GM18861 (cell line): ENCODE results near the gene STXBP5.
"Not testable (repeated sequence)": the region's sequence is repeated elsewhere in the genome, so short reads cannot be mapped to it uniquely, and the experiment has no call there.

ENCODE experiments used
- ATAC-seq: cut with Tn5 transposase; IDR thresholded peaks from one replicate; pipeline ENCODE4 v1.9.1; 2021; ENCODE audit not compliant: unreplicated experiment

STXBP5 gene

DNA sequence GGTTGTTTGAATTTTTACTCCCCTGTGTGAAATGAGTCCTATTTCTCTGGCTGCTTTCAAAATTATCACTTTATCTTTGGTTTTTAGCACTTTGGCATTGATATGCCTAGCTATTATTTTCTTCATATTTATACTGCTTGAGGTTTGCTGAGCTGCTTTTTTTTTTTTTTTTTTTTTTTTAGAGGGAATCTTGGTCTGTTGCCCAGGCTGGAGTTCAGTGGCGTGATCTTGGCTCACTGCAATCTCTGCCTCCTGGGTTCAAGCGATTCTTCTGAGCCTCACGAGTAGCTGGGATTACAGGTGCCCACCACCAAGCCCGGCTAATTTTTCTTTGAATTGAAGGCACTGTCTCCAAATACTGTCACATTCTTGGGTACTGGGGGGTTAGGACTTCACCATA lies 40.6 kb downstream of the STXBP5 start:
- no peak for ATAC-seq

DNA sequence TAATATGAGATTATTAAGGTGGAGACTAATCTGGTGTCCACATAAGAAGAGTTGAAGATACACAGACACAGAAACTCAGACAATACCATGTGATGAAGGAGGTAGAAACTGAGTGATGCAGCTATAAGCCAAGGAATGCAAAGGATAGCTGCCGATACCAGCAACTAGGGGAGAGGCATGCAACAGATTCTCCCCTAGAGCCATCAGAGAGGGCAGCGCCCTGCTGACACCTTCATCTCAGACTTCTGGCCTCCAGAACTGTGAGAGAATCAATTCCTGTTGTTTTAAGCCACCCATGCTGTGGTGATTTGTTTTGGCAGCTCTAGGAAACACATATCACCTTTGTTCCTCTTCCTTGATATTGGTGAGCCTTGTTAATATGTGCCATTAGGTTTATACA lies 41.5 kb downstream of the STXBP5 start:
- no peak for ATAC-seq

- ATAC-seq, result no peak
Observed at GRCh38 chr6:147246853-147247635, 42.8 kb downstream of the STXBP5 start.

- ATAC-seq, result no peak
Observed at GRCh38 chr6:147248859-147249258, 44.6 kb downstream of the STXBP5 start.

DNA sequence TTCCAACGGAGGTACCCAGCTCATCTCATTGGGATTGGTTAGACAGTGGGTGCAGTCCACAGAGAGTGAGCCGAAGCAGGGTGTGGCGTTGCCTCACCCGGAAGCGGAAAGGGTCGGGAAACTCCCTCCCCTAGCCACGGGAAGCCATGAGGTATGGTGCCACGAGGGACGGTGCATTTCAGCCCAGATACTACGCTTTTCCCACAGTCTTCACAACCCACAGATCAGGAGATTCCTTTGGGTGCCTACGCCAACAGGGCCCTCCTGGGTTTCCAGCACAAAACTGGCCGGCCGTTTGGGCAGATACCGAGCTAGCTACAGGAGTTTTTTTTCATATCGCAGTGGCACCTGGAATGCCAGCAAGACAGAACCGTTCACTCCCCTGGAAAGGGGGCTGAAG lies 46.9 kb downstream of the STXBP5 start:
- ATAC-seq, result no peak

DNA sequence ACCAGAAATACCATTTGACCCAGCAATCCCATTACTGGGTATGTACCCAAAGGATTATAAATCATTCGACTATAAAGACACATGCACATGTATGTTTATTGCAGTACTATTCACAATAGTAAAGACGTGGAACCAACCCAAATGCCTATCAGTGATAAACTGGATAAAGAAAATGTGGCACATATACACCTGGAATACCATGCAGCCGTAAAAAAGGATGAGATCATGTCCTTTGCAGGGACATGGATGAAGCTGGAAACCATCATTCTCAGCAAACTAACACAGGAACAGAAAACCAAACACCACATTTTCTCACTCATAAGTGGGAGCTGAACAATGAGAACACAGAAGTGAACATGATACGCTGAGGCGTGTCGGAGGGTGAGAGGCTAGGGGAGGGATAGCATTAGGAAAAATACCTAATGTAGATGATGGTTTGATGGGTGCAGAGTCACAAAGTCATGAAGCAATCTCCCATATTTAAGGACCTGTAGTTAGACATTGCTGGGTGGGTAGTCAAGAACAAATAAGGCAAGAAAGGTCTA lies 50.8 kb downstream of the STXBP5 start:
- not testable (repeated sequence) for ATAC-seq

- ATAC-seq, result no peak
Observed at GRCh38 chr6:147255948-147256674, 51.9 kb downstream of the STXBP5 start.

GRCh38 chr6:147257760-147258159 lies 53.5 kb downstream of the STXBP5 start:
- ATAC-seq, result no peak

GRCh38 chr6:147260091-147260490 lies 55.9 kb downstream of the STXBP5 start:
- ATAC-seq, result no peak

- no peak for ATAC-seq
Observed at GRCh38 chr6:147262946-147263345, 58.7 kb downstream of the STXBP5 start.

- no peak for ATAC-seq
Observed at GRCh38 chr6:147266821-147267220, 62.6 kb downstream of the STXBP5 start.

DNA sequence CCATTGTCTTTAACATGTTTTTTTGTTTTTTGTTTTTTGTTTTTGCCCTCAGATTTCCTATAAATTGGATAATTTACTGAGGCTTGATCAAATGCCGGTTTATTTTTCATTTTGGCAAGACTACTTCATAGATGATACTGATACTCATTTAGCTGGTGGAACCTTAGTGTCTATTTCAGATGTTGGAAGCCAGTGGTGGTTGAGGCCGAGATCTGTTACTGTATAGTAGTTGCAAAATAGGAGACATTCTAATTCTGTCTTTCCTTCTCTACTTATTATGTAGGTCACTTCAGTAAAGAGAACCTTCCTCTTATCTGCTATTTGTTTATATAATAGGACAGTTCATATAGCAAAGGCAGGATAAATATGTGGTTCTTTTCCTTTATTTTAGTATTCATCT lies 63.4 kb downstream of the STXBP5 start:
- no peak for ATAC-seq

- ATAC-seq, result no peak
Observed at GRCh38 chr6:147268254-147268653, 64.0 kb downstream of the STXBP5 start.

DNA sequence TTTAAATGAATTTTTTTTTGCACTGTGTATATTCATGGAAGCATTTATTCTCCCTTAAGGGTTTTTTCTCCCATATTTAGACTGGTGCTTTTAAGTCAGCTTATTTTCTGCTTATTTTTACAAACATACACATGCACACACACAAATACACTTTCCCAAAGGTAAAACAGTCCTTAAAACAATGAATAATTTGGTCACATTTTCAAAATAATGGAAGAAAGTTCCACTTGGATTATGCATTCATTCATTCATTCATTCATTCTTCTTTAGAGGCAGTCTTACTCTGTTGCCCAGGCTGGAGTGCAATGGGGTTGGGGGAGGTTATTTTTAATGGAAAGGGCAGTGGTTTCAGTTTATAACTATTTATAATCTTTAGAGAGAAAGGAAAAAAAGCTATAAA lies 69.8 kb downstream of the STXBP5 start:
- ATAC-seq, result no peak

DNA sequence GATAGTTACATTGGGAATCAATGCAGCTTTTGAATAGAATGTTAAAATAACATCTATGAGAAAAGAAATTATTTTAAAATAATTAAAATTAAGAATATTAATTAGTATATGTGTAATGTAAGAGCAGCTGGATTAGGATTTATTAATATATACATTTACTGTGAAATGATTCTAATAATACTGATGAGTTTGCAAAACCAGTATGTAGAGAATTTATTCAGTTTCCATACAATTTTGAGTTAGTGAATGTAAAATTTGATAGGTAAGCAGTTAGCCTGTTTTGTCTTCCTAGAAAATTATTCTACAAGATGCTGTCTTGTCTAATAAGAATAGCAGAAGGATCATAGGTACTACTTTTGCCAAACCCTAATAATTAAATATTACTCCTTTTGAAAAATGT lies 70.6 kb downstream of the STXBP5 start:
- no peak for ATAC-seq

- ATAC-seq, result no peak
Observed at GRCh38 chr6:147278891-147279290, 74.7 kb downstream of the STXBP5 start.

- no peak for ATAC-seq
Observed at GRCh38 chr6:147279427-147279826, 75.2 kb downstream of the STXBP5 start.

DNA sequence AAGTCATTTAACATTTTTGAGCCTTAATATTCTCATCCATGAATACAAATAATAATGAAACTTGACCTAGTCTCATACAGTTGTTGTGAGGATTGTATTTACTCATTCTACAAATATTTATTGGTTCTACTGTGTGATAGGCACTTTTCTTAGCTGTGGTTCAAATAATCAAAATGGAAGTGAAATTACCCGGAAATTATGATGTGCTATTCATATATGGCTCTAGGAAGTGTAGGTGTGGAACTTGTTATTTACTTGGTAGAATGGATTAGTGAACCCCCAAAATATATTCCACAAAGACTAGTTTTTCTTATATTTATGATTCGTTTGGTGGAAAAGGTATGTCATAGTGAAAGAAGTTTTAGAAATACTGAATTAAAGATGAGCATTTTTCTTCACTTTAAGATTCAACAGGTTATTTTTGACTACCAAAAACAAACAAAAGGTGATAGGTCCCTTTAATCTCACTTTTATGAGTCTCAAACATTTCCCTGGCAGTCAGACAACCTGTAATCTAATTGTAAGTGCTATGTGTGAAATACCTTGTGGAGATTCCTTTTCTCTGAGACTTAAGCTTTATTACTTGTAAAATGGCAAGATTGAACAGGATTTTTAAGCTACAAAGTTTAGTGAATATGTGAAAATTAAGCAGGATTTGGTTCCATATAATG lies 77.8 kb downstream of the STXBP5 start:
- no peak for ATAC-seq

- ATAC-seq, result no peak
Observed at GRCh38 chr6:147282566-147282959, 78.3 kb downstream of the STXBP5 start.

DNA sequence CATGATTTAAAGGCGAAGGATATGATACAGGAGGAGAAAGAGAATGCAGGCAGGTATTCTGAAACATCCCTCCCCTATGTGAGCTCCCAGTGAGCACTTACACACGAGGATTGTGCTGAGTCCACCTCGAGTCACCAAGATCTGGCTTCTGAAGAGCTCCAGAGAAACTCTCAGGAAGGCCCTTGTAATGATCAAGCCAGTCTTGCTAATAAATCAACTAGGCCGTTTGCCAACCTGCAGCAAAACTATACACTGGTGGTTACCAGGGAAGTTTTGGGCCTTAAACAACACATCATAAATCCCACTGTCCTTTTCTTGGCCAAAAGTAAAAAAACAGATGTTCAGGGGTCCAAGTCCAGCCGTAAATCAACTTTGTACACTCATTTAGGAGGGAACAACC lies 79.2 kb downstream of the STXBP5 start:
- ATAC-seq, result no peak

DNA sequence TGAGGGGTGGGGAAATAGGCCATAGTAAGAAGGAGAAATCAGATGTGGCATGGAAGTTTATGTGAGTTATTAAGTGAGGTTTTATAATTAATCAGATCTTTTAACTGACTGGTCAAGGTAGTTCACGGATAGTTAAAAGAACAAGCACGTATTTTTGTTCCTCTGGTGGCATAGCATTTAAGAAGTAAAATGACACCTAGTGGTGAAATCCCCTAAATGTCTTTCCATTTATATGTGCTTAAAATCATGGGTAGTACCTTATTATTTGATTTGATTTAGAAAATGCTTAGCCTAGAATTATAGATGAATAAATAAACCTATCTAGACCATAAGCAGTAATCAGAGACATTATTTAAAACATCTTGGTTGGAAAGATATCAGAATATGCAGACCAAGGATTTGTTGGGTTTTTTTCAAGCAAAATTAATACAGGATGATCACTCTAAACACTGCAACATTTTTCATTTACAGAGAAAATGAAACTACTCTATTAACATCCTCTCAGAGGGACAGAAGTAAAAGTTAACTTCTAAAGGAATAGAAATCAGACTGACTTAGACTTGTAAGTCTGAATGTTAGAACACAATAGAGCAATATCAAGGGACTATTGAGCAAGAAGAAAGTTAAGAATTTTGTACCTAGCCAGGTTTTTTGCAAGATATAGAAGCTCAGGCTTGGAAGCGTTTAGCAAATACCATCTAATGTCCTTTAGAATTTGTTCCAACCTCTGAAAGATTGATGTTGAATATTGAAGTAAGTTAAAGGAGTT lies 81.1 kb downstream of the STXBP5 start:
- ATAC-seq, result no peak
